SU-DHL-6 (cell line): ENCODE data around the gene HOXB5.

Source experiments
- EZH2phosphoT487 ChIP-seq: fragments of 200-600 bp; sonication (generic), shearing (Covaris generic); conservative IDR thresholded peaks from 2 replicates; pipeline ENCODE4 v1.6.1; 2018; ENCODE audit warnings: mild to moderate bottlenecking, antibody characterized with exemption, low read length, moderate library complexity, mixed read lengths
- TF ChIP-seq, protein P1 (sequence below): fragments of 200-600 bp; sonication (generic); IDR thresholded peaks from one replicate; pipeline ENCODE4 v1.5.1; 2017; ENCODE audit warnings: antibody characterized with exemption, mild to moderate bottlenecking, low read length, moderate library complexity; ENCODE audit not compliant: insufficient read depth, poor library complexity, severe bottlenecking

DNA sequence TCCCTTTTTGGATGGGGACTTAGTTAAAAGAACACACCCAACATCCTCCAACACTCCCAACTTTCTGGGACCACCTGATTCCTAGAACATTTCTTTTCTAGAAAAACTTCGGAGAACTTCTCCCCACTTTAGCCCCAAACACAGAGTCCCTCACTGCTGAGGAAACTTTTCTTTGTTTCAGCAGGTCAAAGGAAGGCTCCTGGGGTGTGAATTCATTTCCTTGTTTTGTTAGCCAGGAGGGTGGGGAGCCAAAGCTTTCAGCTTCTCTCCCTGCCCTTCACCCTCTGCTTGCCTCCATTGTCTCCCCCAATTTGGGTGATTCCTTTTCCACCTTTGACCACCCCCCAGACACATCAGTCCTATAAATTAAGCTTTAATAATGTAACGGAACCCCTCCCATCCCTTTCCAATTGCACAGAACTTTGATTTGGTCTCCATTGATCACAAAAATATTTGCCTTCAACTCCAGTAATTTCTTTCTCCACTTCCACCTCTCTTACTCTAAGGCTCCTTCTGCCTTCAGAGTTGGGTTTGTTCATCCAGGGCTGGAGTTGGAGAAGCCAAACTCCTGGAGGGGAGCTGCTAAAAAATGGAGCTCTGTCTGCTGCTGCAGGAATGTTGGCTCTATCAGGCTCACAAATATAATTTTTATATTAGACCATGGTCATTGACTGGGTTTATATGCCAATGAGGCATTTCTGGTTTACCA is 25.8 kb downstream of the HOXB5 start:
- TF ChIP-seq, protein P1, sequence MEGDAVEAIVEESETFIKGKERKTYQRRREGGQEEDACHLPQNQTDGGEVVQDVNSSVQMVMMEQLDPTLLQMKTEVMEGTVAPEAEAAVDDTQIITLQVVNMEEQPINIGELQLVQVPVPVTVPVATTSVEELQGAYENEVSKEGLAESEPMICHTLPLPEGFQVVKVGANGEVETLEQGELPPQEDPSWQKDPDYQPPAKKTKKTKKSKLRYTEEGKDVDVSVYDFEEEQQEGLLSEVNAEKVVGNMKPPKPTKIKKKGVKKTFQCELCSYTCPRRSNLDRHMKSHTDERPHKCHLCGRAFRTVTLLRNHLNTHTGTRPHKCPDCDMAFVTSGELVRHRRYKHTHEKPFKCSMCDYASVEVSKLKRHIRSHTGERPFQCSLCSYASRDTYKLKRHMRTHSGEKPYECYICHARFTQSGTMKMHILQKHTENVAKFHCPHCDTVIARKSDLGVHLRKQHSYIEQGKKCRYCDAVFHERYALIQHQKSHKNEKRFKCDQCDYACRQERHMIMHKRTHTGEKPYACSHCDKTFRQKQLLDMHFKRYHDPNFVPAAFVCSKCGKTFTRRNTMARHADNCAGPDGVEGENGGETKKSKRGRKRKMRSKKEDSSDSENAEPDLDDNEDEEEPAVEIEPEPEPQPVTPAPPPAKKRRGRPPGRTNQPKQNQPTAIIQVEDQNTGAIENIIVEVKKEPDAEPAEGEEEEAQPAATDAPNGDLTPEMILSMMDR: no peak
- TF ChIP-seq EZH2phosphoT487: no peak
